GM19025 (cell line): ENCODE results near the gene DTD1.

Experiments
- ATAC-seq: cut with Tn5 transposase; IDR thresholded peaks from one replicate; pipeline ENCODE4 v1.9.1; 2021; ENCODE audit warnings: mild to moderate bottlenecking, low read depth, moderate library complexity; ENCODE audit not compliant: unreplicated experiment

Gene DTD1

DNA sequence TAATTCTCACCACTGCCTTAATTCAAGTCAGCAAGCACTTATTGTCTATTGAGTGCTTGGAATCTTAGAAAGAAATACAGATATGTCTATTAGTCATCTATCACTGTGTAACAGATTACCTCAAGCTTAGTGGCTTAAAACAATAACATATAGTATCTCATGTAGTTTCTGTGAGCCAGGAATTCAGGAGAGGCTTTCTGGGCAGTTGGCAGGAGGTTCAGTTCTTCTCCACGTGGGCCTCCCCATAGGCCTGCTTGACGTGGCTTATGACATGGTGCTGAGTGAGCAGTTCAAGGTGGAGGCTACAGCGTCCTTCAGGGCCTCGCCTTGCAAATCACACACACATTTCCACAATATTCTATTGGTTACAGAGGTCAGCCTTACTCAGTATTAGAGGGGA is 69.7 kb downstream of the DTD1 start:
- ATAC-seq: no peak

DNA sequence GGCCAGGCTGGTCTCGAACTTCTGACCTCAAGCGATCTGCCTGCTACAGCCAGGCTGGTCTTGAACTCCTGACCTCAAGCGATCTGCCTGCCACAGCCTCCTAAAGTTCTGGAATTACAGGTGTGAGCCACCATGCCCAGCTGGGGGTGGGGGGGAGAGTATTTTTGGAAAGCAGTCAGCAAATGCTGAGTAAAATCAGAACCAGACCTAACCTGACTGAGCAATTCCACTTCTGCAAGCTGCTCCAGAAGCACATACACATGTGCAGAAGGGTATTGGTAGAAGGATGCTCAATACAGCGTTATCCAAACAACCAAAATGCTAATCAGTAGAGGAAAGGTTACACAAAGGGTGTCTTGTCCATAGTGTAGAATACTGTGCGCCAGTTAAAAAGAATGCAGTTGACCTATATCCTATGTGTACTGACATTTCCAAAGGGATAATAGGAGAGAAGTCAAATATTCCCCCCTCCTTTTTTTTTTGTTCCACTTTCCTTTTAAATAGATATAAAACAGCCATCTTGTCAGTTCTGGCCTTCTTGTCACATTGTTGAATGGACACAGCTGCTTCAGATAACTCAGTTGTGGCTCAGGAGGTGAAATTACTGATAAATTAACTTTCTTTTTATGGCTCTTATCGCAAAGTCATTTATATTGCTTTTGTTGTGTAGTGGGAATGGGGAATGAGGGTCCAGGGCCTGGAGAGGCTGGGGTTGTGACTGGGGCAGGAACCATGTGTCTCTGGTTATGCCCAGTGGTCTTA is 74.6 kb downstream of the DTD1 start:
- no peak for ATAC-seq

DNA sequence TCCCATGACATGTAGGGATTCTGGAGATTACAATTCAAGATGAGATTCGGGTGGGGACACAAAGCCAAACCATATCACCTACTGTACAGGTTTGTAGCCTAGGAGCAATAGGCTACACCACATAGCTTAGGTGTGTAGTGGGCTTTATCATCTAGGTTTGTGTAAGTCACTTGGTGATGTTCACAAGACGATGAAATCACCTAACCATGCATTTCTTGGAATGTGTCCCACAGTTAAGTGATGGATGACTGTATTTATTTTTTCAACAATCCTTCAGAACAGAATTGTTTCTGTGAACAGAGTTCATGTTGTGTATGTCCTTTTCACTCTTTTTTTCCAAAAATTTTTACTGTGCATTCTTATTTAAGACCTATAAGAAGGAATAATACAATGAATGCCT is 76.1 kb downstream of the DTD1 start:
- no peak for ATAC-seq

DNA sequence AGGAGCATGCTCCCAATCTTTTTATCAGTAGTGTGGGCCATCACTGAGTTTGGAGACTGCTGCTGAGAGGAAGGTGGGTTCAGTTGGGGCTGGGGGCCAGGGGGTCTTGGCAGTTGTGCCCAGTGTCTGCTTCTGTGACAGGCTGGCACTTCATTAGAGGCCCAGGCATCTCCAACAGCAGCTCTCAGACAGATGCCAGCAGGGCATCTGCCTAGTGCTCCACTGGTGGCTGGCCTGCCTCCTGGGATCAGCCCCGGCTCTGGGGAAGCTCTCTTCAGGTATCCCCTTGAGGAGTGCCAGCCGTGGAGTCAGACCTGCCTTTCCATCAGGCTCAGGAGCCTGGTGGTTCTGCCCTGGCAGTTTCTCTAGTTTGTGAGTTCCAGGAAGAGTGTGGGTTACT is 77.3 kb downstream of the DTD1 start:
- ATAC-seq: no peak

DNA sequence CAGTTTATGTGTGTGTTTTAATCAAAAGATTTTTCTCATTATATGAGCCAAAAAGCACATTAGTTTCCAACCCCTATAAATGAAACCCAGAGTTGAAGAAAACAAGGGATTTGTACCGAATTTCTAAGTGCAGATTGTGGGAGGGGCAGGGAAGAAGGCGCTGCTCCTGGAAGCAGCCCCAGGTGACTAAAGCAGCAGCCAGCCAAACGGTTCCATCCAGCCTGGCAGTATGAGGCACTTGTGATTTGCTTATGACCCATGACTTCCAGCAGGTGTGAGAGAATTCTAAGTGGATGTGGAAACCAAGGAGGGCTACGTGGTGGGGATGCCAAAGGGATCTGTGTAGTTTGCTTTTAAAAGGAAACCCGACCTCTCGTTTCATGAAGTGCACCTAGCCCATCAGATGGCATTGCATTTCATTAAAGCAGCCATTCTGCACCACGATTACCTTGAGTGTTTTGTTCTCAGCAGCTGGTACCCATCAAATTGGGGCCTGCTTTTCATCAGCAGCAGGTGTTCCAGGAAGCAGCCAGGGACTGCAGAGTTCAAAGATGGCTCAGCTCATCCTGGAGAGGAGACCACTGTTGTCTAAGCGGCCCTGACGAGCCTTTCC is 79.1 kb downstream of the DTD1 start:
- ATAC-seq: no peak

DNA sequence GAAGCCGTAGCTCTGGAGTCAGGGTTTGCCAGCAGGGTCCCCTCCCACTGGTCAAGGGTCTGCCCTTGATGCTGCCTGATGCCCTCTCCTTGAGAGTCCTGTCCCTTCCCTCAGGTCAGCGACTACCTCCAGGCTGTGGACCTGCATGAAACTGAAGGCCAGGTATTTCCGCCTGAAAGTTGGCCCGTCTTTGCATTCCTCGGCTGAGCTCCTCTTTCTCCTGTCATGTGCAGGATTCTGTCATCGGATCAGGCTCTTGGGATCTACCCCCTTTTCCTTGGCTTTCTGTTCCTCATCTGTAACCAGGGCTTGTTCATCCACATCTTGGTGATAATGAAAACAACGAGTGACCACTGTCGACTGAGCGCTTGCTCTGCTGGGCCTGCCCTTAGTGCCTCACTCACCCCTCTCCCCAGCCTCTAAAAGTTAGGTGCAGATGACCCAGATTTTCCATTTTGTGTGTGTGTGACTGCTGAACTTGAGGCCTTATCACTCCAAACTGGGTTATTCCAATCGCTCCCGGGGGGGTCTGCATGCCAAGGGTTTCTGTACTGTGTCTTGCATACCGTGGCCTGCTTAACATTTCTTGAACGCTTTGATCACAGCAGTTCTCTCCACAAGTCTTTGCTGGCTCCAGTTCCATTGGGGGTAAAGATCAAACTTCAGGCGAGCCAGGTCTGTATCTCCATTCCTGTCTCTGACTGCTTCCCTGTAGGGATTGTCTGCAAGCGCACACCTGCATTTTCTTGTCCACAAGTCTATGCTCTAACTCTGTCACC is 81.6 kb downstream of the DTD1 start:
- ATAC-seq: no peak

DNA sequence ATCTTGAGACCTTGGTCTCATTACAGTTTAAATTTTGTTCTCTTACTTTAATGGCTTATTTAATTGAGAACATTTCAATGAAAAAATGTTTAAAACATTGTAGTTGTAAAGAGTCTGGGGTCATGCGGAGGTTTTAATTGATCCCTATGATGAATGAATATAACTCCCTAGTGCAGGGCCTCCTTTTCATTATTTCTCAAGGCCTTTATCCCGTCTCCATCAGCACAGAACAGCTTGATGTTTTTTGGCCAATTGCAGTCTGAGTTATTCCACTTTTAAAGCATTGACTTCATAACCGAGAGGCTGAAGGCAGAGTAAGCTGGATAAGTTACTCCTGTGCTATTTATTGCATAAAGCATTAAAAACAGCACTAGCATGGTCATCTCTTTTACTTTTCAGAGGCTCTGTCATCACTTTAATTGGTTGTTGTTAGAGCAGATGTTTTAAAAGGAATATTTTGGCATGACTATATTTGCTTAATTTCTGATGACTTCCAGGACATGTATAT is 83.4 kb downstream of the DTD1 start:
- ATAC-seq: no peak

DNA sequence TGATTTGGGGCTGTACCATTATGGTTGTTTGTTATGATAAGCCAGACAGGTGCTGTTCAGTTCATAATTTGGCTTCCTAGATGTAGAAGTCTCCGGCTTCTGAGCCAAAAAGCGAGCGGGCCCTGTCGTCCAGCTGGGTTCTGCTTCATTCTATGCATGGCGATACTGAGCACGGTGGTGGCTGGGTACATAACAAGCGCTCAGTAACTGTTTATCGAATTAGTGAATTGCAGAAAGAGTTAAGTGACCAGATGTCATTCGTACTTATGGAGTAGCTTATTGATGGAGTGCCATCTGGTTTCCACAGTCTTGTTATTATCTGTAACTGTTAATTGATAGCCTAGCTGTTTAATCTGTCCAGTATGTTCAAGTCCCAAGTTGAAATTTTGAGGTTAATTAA is 85.0 kb downstream of the DTD1 start:
- no peak for ATAC-seq

DNA sequence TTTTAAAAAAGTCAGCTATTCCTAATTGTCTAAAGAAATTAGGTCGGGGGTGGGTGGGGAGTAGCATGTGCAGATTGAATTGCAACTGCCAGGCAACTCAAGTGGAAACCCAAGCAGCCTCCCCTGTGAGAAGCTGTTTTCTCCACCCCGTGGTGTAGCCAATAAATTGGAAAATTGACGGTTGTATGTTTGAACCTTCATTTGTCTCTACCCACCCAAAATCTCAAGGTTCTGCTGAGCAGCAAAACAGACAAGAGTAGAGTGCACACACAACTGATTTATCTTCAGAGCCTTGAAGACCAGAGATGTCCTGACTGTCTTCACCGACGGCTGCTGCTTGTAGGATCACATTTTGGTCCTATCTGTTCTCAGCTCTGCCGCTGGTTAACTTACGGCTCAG is 88.5 kb downstream of the DTD1 start:
- no peak for ATAC-seq

DNA sequence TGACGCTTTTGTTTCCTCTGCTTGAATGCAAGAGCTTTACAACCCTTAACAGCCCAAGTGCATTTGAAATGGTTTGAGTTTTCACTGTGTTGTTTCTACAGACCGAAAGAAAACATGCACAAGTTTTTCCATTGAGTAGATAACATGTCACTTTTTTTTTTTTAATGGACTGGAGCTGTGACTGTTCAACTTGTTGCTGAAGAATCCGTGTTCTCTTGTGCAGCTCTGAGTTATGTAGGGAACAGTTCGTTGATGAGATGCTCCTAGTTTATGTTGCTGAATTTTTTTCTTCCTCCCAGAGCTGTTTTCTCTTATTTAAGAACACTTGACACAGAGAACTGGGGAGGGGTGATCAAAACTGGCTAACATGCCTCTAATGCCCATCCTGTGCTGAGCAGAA is 89.3 kb downstream of the DTD1 start:
- ATAC-seq: no peak

DNA sequence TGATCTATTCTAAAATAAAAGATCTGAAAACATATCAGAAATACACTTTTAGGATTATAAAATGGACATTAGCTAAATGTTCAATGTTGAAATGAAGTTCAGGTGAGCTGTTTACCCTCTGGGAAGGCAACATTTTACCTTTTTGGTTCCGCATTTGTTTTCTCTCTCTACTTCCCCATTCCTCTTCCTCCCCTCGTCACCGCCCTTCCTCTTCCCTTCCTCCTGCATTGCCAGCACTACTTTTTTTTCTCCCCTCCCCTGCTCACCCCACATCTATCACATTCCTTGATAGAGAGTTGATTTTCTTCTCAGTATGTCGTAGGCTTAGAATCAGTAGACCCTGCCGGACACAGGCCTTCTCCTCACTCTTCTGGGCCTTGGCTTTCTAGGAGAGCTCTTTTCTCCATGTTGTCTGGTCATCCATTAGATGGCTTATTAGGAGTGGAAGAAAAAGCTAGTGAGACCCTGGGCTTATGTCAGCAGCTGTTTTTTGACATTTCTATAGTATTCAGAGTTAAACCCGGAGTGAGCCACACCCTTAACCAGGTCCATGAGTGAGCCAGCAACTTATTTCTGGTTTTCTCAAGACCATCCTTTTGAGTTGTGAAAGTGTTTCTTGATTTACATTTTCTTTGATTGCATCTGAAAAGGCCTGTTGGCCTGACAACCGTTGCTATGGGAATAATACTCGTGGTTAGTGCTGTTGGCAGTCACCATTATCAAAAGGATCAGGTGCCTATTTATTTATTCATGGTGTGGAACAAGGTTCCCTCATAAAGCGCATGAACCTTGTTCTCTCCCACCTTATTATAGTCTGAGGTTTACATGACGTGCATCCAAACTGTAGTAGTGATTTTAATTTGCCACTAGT is 90.9 kb downstream of the DTD1 start:
- ATAC-seq: no peak

DNA sequence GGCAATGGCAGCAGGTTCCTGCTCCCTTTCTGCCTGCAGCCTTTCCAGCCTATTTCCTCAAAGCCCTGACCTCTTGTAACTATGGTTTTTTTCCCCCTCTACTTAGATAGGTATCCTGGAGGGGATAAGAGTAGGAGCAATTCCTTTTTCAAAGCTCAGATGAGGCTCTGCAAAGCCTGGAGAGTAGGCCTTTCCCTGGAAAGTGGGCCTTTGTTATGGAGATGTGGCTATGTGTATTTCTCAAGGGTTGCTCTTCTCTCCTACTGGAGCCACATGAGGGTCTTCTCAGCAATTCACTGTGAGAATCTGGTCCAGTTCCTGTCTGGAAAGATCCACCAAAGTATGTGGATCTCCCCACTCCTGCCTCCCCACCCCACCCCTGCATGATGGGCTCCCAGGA is 96.0 kb downstream of the DTD1 start:
- no peak for ATAC-seq

DNA sequence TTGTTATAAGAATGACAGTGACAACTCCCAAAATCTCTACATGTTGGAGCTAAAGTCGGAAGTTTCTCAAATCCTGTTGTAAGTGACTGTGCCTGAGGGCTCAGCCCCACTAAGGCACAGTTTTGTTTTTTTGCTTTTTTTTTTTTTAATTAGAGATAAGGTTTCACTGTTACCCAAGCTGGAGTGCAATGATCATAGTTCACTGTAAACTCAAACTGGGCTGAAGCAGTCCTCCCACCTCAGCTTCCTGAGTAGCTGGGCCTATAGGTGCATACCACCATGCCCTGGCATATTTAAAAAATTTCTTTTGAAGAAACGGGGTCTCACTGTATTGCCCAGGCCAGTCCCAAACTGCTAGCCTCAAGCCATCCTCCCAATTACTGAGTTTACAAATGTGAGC is 96.9 kb downstream of the DTD1 start:
- no peak for ATAC-seq

DNA sequence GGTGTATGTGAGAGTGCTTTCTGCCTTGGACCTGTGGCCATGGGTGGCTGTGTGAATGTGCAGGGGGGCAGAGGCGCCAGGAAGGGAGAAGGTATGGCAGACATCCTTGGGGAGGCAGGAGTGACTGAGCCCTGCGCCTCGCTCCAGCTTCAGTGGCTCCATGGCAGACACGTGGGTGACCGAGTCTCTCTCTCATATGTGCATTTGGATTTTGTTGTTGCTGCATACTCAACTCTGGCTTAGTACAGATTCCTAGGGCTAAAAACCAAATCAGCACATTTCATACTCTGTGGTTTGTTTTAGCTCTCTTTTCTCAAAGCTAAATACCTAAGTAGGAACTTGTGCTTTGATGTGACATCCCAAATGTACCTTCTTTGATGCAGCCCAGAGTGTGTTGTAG is 97.6 kb downstream of the DTD1 start:
- ATAC-seq: no peak

DNA sequence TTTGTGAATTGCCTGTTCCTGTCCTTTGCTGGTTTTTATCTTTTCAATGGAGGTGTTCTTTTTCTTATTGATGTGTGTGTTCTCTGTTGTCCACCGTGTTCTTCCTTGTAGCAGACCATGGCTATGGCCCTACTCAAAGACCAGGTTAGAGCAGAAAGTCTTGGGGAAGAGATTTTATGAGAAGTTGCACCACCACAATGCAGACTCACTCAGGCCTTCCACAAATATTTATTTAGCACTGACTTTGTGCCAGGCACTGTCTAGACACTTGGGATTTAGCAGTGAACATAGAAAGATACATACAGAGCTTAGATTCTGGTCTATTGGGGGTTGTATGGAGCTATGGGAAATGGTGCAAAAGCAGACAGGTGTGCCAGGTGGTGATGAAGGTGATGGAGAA is 98.8 kb downstream of the DTD1 start:
- ATAC-seq: no peak

DNA sequence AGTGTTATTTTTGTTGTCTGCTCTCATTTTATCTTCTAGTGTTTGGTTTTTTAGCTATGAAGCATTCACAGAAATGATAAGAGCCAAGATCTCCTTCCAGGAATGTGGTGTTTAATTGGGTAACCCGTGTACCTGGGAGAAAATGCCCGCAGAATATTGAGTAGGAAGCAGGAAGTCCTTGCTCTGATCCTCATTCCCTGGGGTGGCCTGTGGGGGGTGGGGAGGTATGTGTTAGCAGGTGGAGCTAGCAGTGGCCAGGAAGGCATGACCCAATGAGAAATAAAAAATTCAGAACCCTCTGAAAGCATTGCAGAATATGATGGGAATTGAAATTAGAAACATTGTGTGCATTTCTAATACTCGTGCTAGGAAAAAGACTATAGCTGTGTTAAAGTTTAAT is 100.8 kb downstream of the DTD1 start:
- no peak for ATAC-seq

DNA sequence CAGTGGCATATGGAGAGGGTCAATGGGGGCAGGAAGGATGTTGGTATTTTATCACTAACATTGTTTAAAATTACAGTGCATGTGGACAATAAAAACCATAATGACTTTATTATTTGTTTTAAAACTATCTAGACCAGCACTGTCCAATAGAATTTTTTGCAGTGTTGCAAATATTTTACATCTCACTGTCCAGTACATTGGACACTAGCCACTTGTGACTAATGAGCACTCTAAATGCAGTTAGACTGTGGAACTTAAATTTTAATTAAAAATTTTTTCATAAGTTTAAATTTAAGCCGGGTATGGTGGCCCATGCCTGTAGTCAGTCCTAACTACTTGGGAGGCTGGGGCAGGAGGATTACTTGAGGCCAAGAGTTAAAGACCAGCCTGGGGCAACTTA is 101.7 kb downstream of the DTD1 start:
- ATAC-seq: no peak

DNA sequence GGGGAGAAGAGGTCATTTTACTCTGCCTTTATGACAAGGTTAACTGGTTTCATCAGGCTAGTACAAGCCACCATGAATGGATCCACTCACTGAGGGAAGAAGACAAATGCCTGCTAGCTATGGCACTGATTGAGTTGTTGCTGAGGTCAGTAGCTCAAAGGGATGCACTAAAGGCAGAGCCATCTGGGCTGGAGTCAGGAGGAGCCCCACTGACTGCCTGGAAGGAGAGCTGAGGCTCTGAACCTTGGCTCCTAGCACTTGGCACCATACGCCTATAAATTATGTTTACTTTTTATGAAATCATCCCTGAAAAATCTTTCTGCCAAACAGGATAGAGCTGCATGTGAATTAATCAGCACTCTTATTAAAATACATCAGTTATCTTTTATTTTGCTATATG is 104.6 kb downstream of the DTD1 start:
- no peak for ATAC-seq

DNA sequence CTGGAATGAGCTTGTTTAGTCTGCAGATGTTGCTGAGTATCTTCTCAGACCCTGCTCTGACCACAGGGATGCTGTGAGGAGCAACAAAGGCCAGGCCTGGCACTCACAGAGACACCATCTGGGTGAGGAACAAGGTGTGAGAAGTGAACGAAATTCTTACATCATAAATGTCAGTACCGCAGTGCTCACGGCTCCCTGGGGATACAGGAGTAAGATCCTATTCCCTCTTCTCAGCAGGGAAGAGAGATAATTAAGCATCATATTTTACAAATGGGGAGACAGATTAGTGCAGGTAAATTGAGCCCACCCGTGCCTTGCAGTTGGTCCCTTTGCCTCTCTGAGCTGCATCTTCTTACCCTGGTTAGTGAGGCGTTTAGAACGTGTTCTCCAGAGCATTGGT is 106.2 kb downstream of the DTD1 start:
- no peak for ATAC-seq

DNA sequence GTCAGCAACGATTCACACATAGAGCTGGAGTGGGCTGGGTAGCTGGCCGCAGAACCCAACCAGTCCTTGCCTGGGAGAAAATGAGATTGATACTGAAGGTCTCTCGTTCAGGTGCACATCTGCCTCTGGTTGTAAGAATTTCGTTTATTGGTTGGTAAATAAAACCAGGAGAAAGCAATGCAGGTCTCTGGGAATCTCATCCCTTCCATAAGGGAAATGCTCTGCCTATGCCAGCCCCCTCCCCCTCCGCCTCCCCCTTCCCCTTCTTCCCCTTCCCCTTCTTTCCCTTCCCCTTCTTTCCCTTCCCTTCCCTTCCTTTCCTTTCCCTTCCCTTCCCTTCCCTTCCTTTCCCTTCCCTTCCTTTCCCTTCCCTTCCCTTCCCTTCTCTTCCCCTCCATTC is 107.3 kb downstream of the DTD1 start:
- ATAC-seq: no peak
